H1 (cell line): ENCODE results near the gene CBLC. TPM values are rescaled to one million over a fixed set of nuclear protein-coding genes. Genes with fewer than 3 reads are reported as not detected.

ENCODE experiments used
- CTCF ChIA-PET: fragments of 300-600 bp; sonication (Branson Sonifier 250); formaldehyde crosslinking; loops from one replicate; lab custom pipeline; 2021; ENCODE audit not compliant: partially characterized antibody; lab: Charles Lee
- POLR2A ChIA-PET: fragments of 300-600 bp; sonication (Branson Sonifier 250); formaldehyde crosslinking; loops from one replicate; lab custom pipeline; 2021; ENCODE audit warnings: inconsistent platforms; ENCODE audit not compliant: partially characterized antibody; lab: Charles Lee
- DNase-seq, 2 experiments: peaks; one replicate each; pipeline versions ENCODE4 v3.0.0 to v3.0.0-alpha.2; 2010 to 2022; ENCODE audit warnings: low spot score in 2 of 2, low read depth in 1 of 2, mixed read lengths in 1 of 2
- FAIRE-seq: peaks from 2 replicates; lab custom pipeline; 2011; peaks lifted over from hg19 to GRCh38; lab: Jason Lieb, UNC
- H2AFZ ChIP-seq: 2 replicates; pipeline ENCODE4 v1.8.1; 2012; ENCODE audit warnings: low read length, inconsistent platforms
- H2AK5ac ChIP-seq: 2 replicates; pipeline ENCODE4 v1.6.1; 2013; ENCODE audit warnings: low read depth, low read length
- H2BK120ac ChIP-seq: replicated peaks from 2 replicates; pipeline ENCODE3; 2013; ENCODE audit warnings: low read depth, low read length, inconsistent platforms
- H2BK12ac ChIP-seq: 2 replicates; pipeline ENCODE4 v1.6.1; 2013; ENCODE audit warnings: low read depth, low read length
- H2BK15ac ChIP-seq: 2 replicates; pipeline ENCODE4 v1.6.1; 2013; ENCODE audit warnings: low read length
- H2BK20ac ChIP-seq: 2 replicates; pipeline ENCODE4 v1.6.1; 2013; ENCODE audit warnings: low read length
- H2BK5ac ChIP-seq: 2 replicates; pipeline ENCODE4 v1.6.1; 2013; ENCODE audit warnings: low read depth, low read length
- H3K14ac ChIP-seq: 2 replicates; pipeline ENCODE4 v1.6.1; 2013; ENCODE audit warnings: inconsistent platforms; ENCODE audit not compliant: insufficient read length
- H3K18ac ChIP-seq: 2 replicates; pipeline ENCODE4 v1.6.1; 2013; ENCODE audit warnings: low read length; ENCODE audit errors: extremely low read depth
- H3K23ac ChIP-seq: 2 replicates; pipeline ENCODE4 v1.6.1; 2013; ENCODE audit warnings: inconsistent platforms; ENCODE audit not compliant: insufficient read length
- H3K23me2 ChIP-seq: 2 replicates; pipeline ENCODE4 v1.6.1; 2013; ENCODE audit warnings: low read depth, low read length
- H3K27ac ChIP-seq: 2 replicates; pipeline ENCODE4 v1.6.1; 2011; ENCODE audit warnings: low read depth, low read length, inconsistent platforms
- H3K27me3 ChIP-seq, 4 experiments: replicated peaks in 1 of 4; 1 replicate in 1 of 4; 2 replicates in 3 of 4; pipeline versions ENCODE4 v1.6.1 to v1.8.1; 2011 to 2013; ENCODE audit warnings: low read length in 3 of 4, mild to moderate bottlenecking in 3 of 4, inconsistent platforms in 2 of 4, mixed read lengths in 2 of 4, moderate library complexity in 1 of 4; ENCODE audit not compliant: control insufficient read depth in 3 of 4, insufficient read depth in 3 of 4; ENCODE audit errors: extremely low read depth in 1 of 4
- H3K36me3 ChIP-seq, 4 experiments: 2 replicates each; pipeline versions ENCODE4 v1.6.1 to v1.8.1; 2011 to 2013; ENCODE audit warnings: mild to moderate bottlenecking in 4 of 4, low read length in 3 of 4, moderate library complexity in 2 of 4, control low read depth in 1 of 4, inconsistent platforms in 1 of 4; ENCODE audit not compliant: insufficient read depth in 4 of 4, control insufficient read depth in 2 of 4
- H3K4ac ChIP-seq: replicated peaks from 2 replicates; pipeline ENCODE3; 2013; ENCODE audit warnings: low read length, low read depth, mixed read lengths, inconsistent platforms; ENCODE audit not compliant: insufficient read length
- H3K4me1 ChIP-seq, 4 experiments: replicated peaks in 1 of 4; 1 replicate in 1 of 4; 2 replicates in 3 of 4; pipeline versions ENCODE4 v1.6.1 to v1.8.1; 2011 to 2013; ENCODE audit warnings: low read length in 3 of 4, inconsistent platforms in 2 of 4, mixed read lengths in 1 of 4; ENCODE audit not compliant: insufficient read depth in 4 of 4, control insufficient read depth in 3 of 4
- H3K4me2 ChIP-seq, 2 experiments: 2 replicates each; pipeline versions ENCODE4 v1.6.1 to v1.8.1; 2011 to 2013; ENCODE audit warnings: low read depth in 2 of 2, low read length in 2 of 2, control low read depth in 1 of 2, inconsistent platforms in 1 of 2, mild to moderate bottlenecking in 1 of 2; ENCODE audit not compliant: insufficient read depth in 1 of 2
- H3K4me3 ChIP-seq, 4 experiments: fragments of 200-600, 300-600 bp in 1 of 4; sonication (generic), shearing (Covaris generic), sonication (Bioruptor Twin) in 1 of 4; 2 replicates each; pipeline versions ENCODE4 v1.5.1 to v1.8.1; 2011 to 2016; ENCODE audit warnings: low read length in 4 of 4, low read depth in 3 of 4, control low read depth in 2 of 4, inconsistent platforms in 2 of 4, mild to moderate bottlenecking in 2 of 4, mixed read lengths in 1 of 4, moderate library complexity in 1 of 4; ENCODE audit not compliant: insufficient read depth in 2 of 4; ENCODE audit errors: extremely low read depth in 1 of 4
- H3K56ac ChIP-seq: replicated peaks from 2 replicates; pipeline ENCODE3; 2013; ENCODE audit warnings: low read depth, mild to moderate bottlenecking, mixed read lengths, low read length, inconsistent platforms; ENCODE audit not compliant: insufficient read length
- H3K79me1 ChIP-seq: 2 replicates; pipeline ENCODE4 v1.6.1; 2013; ENCODE audit warnings: low read depth, low read length, control low read depth
- H3K79me2 ChIP-seq, 2 experiments: 2 replicates each; pipeline versions ENCODE4 v1.6.1 to v1.8.1; 2012 to 2013; ENCODE audit warnings: low read length in 2 of 2, mild to moderate bottlenecking in 2 of 2, inconsistent platforms in 1 of 2; ENCODE audit not compliant: insufficient read depth in 2 of 2, control insufficient read depth in 1 of 2
- H3K9ac ChIP-seq, 4 experiments: replicated peaks in 1 of 4; 1 replicate in 1 of 4; 2 replicates in 3 of 4; pipeline versions ENCODE4 v1.6.1 to v1.8.1; 2011 to 2013; ENCODE audit warnings: low read depth in 3 of 4, low read length in 3 of 4, control low read depth in 2 of 4, mild to moderate bottlenecking in 2 of 4, moderate library complexity in 2 of 4, inconsistent platforms in 1 of 4; ENCODE audit errors: extremely low read depth in 1 of 4
- H3K9me3 ChIP-seq, 2 experiments: 2 replicates each; pipeline versions ENCODE4 v1.6.1 to v1.8.1; 2012 to 2013; ENCODE audit warnings: mild to moderate bottlenecking in 2 of 2, moderate library complexity in 2 of 2, control low read depth in 1 of 2, inconsistent platforms in 1 of 2, low read depth in 1 of 2, low read length in 1 of 2, mixed read lengths in 1 of 2; ENCODE audit not compliant: insufficient read depth in 2 of 2
- H4K20me1 ChIP-seq, 2 experiments: replicated peaks in 1 of 2; 2 replicates each; pipeline versions ENCODE3 to v1.8.1; 2011 to 2013; ENCODE audit warnings: inconsistent platforms in 2 of 2, low read length in 2 of 2, mild to moderate bottlenecking in 1 of 2; ENCODE audit not compliant: insufficient read depth in 2 of 2, control insufficient read depth in 1 of 2
- H4K5ac ChIP-seq: 2 replicates; pipeline ENCODE4 v1.6.1; 2013; ENCODE audit warnings: low read length, low read depth, mixed read lengths, inconsistent platforms; ENCODE audit not compliant: insufficient read length
- H4K8ac ChIP-seq: 2 replicates; pipeline ENCODE4 v1.8.0; 2013; ENCODE audit warnings: mild to moderate bottlenecking, moderate library complexity, low read length, inconsistent platforms; ENCODE audit not compliant: insufficient read depth; ENCODE audit errors: extremely low read depth
- H4K91ac ChIP-seq: replicated peaks from 2 replicates; pipeline ENCODE3; 2013; ENCODE audit warnings: low read length, mixed read lengths, inconsistent platforms; ENCODE audit not compliant: insufficient read length
- CHD1 ChIP-seq: IDR thresholded peaks from 2 replicates; pipeline ENCODE4 v1.6.1; 2012; ENCODE audit warnings: low read depth, low read length, improper control_type of control experiment
- CHD2 ChIP-seq: IDR thresholded peaks from 2 replicates; pipeline ENCODE4 v1.6.1; 2012; ENCODE audit warnings: low read length, improper control_type of control experiment
- CTBP2 ChIP-seq: IDR thresholded peaks from 2 replicates; pipeline ENCODE4 v1.7.0; 2011; ENCODE audit warnings: borderline replicate concordance, mild to moderate bottlenecking, moderate library complexity, mixed read lengths, low read length; ENCODE audit not compliant: insufficient read depth, insufficient read length
- GTF2F1 ChIP-seq: IDR thresholded peaks from 2 replicates; pipeline ENCODE4 v1.6.1; 2012; ENCODE audit warnings: low read depth, low read length, improper control_type of control experiment, borderline replicate concordance
- JUN ChIP-seq: IDR thresholded peaks from 2 replicates; pipeline ENCODE4 v1.6.1; 2011; ENCODE audit warnings: low read depth, mild to moderate bottlenecking, improper control_type of control experiment, low read length
- SP2 ChIP-seq: IDR thresholded peaks from 2 replicates; pipeline ENCODE4 v1.6.1; 2012; ENCODE audit warnings: mild to moderate bottlenecking, low read length, inconsistent platforms
- YY1 ChIP-seq: IDR thresholded peaks from 2 replicates; pipeline ENCODE4 v1.6.1; 2011; ENCODE audit warnings: low read depth, mild to moderate bottlenecking, low read length
- WGBS, 2 experiments: shearing (Covaris generic) in 1 of 2; methylation state at CpG; one replicate each; pipeline versions ENCODE4 v1.1.6 to v1.1.7; 2013 to 2015; ENCODE audit warnings: low lambda C conversion rate in 2 of 2, mixed read lengths in 2 of 2, inconsistent platforms in 1 of 2, low coverage in 1 of 2, missing lambda C conversion rate in 1 of 2; ENCODE audit not compliant: insufficient replicate concordance in 2 of 2, insufficient coverage in 1 of 2, insufficient read length in 1 of 2; ENCODE audit errors: extremely low coverage in 1 of 2, missing lambda C conversion rate in 1 of 2; 5-methylcytosine and 5-hydroxymethylcytosine counted together
- polyA plus RNA-seq, 7 experiments: library from polyadenylated mRNA; depleted of rRNA in 3 of 7; stranded (reverse) in 5 of 7; unstranded in 2 of 7; fragments of >200 nt in 5 of 7; fragments of 200-250 nt in 2 of 7; gene quantifications; 1 replicate in 5 of 7; 2 replicates in 1 of 7; 4 replicates in 1 of 7; pipeline versions ENCODE4 v1.2.1 to v1.2.3, GENCODE V29; 2011 to 2013; ENCODE audit warnings: missing spikeins in 2 of 7, mixed read lengths in 2 of 7
- total RNA-seq: library from RNA; stranded (reverse); fragmentation: NEBNext Ultra II Directional; extraction: Animal tissue kit (Norgen Biotek cat#: 25700); gene quantifications from 2 replicates; pipeline ENCODE4 v1.2.1, GENCODE V29; 2021
- TF ChIP-seq, protein P1 (sequence below): IDR thresholded peaks from 2 replicates; pipeline ENCODE4 v1.6.1; 2011; ENCODE audit warnings: low read length, improper control_type of control experiment
- TF ChIP-seq, protein P2 (sequence below), 3 experiments: IDR thresholded peaks; 1 replicate in 2 of 3; 2 replicates in 1 of 3; pipeline versions ENCODE4 v1.5.1 to v1.6.1; 2011; ENCODE audit warnings: low read length in 3 of 3, mild to moderate bottlenecking in 3 of 3, inconsistent platforms in 2 of 3, low read depth in 1 of 3, moderate library complexity in 1 of 3; ENCODE audit not compliant: insufficient read depth in 1 of 3; ENCODE audit errors: control extremely low read depth in 1 of 3

CBLC gene
- total and polyA plus RNA-seq, 2 of the 8 experiments (the other 6 are each of a cell fraction or from before 2014, with no cell fraction given): 17.4 to 35.7 TPM

DNA sequence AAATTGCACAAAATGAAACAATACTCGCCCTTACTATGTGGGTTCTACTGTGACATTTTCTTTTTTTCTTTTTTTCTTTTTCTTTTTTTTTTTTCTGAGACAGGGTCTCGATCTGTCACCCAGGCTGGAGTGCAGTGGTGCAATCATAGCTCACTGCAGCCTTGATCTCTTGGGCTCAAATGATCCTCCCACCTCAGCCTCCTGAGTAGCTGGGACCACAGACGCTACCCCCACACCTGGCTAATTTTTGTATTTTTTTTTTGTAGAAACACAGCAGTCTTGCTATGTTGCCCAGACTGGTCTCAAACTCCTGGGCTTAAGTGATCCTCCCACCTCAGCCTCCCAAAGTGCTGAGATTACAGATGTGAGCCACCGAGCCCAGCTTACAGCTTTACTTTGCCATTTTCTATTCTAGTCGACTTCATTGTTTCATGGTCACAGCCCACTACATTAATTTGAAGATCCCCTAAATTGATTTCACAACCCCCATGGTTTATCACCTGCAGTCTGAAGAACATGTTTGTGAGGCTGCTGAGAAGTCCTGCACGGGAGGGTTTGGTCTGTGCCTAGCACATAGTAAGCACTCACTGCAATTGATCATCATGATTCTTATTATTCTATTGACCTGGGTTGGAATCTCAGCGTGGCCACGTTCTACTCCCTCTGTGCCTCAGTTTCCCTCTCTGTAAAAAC lies 25.4 kb upstream of the CBLC start:
- Histone ChIP-seq H4K8ac (no peak overlapping the region), H3K18ac (no peak overlapping the region), H3K4me2 (peak overlapping the region; percentile 73 to 96; a peak in 2 of 4 replicates), H2AK5ac (no peak overlapping the region), H2AFZ (no peak overlapping the region), H3K14ac (no peak overlapping the region), H3K4me1 (peaks cover 11 to 31% (median 15%) of the 10 kb centered on the region in 4 experiments), H3K79me1 (no peaks in the 10 kb centered on the region), H3K23me2 (peaks cover 22% of the 10 kb centered on the region), H2BK5ac (no peak overlapping the region), H4K91ac (no peak overlapping the region), H3K9ac (no peak overlapping the region), H3K79me2 (no peaks in the 10 kb centered on the region), H3K36me3 (no peaks in the 10 kb centered on the region), H3K4me3 (no peak overlapping the region), H4K20me1 (peaks cover 0 to 6% of the 10 kb centered on the region in 2 experiments), H4K5ac (no peak overlapping the region), H3K4ac (no peak overlapping the region), H3K27ac (no peak overlapping the region), H3K27me3 (peaks cover 37 to 83% (median 68%) of the 10 kb centered on the region in 4 experiments), H3K56ac (no peak overlapping the region), H2BK12ac (no peak overlapping the region), H2BK120ac (no peak overlapping the region), H3K23ac (no peak overlapping the region), H2BK15ac (no peak overlapping the region), H3K9me3 (no peaks in the 10 kb centered on the region), H2BK20ac (no peak overlapping the region)
- WGBS, 2 experiments: 87% methylated on average over 7 of the region's 8 CpGs; no CpG with 5 or more reads in 1 of the 2 experiments
- ChIA-PET POLR2A (interaction anchor here (1.7 kb wide), 2 partner anchors 24 to 28 kb away, joined by 4 to 6 read pairs; no protein-coding TSS in a partner anchor), CTCF (interaction anchor here (1.1 to 4.0 kb wide), 6 partner anchors 13 to 30 kb away, joined by 3 to 32 read pairs (median 7); no protein-coding TSS in a partner anchor)
- DNase-seq: no peak
- FAIRE-seq: no peak
- TF ChIP-seq JUN (no peak), SP2 (no peak), YY1 (no peak), GTF2F1 (no peak), CHD2 (no peak), CHD1 (no peak), CTBP2 (no peak)
- TF ChIP-seq, protein P1, sequence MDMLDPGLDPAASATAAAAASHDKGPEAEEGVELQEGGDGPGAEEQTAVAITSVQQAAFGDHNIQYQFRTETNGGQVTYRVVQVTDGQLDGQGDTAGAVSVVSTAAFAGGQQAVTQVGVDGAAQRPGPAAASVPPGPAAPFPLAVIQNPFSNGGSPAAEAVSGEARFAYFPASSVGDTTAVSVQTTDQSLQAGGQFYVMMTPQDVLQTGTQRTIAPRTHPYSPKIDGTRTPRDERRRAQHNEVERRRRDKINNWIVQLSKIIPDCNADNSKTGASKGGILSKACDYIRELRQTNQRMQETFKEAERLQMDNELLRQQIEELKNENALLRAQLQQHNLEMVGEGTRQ: no peak
- TF ChIP-seq, protein P2, sequence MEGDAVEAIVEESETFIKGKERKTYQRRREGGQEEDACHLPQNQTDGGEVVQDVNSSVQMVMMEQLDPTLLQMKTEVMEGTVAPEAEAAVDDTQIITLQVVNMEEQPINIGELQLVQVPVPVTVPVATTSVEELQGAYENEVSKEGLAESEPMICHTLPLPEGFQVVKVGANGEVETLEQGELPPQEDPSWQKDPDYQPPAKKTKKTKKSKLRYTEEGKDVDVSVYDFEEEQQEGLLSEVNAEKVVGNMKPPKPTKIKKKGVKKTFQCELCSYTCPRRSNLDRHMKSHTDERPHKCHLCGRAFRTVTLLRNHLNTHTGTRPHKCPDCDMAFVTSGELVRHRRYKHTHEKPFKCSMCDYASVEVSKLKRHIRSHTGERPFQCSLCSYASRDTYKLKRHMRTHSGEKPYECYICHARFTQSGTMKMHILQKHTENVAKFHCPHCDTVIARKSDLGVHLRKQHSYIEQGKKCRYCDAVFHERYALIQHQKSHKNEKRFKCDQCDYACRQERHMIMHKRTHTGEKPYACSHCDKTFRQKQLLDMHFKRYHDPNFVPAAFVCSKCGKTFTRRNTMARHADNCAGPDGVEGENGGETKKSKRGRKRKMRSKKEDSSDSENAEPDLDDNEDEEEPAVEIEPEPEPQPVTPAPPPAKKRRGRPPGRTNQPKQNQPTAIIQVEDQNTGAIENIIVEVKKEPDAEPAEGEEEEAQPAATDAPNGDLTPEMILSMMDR (IDR thresholded peaks at IDR 0.05; ENCODE audit: control extremely low read depth in 1 of 3, insufficient read depth in 1 of 3, low read depth in 1 of 3, low read length in 3 of 3): no peak
